DMS53 treated with DMSO at 0.1 percent for 48 hours (cell line): Measurements from ENCODE around the gene FLNB.

Experiments
- DNase-seq: peaks from one replicate; lab custom pipeline; 2025; ENCODE audit not compliant: unreplicated experiment; lab: John Stamatoyannopoulos, UW

FLNB gene

DNA sequence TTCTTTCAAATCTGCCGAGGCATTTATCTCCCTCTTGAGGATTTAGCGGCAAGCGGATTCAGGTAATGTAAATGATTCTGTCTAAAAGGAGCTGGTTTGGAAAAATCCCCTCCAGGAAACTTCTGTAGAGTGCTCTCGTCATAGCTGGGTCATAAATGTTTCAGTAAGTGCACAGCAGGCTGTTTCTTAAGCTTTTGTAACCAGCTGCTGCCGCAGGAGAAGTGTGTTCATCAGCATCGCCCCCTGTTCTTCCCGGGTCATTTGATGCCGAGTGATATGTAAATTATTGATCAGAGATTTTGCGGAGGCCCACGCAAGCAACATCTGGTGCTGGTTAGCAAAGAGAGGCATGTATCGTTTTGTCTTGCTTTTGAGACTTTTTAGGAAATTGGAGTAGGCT is 149.5 kb downstream of the FLNB start:
- no peak for DNase-seq

DNA sequence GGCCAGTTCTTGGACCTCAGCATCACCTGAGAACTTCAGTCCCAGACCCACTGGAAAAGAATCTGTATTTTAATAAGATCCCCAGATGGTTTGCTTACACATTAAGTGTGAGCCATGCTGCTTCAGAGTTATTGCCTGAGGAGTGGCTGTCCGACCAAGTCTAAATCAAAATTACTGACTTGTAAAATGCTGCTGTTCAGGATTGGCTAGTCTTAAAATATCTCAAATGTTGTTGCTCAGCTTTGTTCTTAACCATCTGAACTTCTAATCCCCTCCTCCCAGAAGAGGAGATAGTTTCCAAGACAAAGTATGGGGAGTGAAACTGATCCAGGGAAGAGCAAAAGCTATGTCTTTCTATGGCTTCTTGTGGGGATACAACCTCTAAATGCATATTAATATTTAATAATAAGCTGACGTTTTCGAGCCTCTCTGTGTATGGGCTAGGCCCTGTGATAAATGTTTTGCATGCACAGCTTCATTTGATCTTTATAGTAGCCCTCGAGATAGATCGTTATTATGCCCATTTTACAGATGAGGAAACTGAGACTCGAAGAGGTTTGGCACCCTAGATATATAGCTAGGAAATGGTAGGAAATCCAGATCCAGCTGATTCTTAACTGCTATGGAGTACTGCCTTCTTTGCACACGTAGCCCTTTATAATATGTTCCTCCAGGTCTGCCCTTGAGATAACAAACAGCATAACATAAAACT is 150.4 kb downstream of the FLNB start:
- DNase-seq: no peak

DNA sequence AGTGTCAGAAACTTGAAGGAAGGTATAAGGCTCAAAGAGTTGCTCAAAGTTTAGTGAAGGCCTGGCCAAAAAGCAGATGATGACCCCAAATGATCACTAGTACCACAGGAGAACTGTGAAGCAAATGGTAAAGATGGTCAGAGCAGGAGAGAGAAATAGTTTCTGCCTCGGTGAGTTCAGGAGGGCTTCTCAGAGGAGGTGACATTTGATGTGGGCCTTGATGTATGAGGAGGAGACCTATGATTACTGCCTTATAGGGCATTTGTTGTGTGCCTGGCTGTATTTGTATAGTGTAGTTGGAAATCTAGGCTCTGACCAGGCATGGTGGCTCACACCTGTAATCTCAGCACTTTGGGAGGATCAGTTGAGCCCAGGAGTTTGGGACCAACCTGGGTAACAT is 152.2 kb downstream of the FLNB start:
- no peak for DNase-seq

DNA sequence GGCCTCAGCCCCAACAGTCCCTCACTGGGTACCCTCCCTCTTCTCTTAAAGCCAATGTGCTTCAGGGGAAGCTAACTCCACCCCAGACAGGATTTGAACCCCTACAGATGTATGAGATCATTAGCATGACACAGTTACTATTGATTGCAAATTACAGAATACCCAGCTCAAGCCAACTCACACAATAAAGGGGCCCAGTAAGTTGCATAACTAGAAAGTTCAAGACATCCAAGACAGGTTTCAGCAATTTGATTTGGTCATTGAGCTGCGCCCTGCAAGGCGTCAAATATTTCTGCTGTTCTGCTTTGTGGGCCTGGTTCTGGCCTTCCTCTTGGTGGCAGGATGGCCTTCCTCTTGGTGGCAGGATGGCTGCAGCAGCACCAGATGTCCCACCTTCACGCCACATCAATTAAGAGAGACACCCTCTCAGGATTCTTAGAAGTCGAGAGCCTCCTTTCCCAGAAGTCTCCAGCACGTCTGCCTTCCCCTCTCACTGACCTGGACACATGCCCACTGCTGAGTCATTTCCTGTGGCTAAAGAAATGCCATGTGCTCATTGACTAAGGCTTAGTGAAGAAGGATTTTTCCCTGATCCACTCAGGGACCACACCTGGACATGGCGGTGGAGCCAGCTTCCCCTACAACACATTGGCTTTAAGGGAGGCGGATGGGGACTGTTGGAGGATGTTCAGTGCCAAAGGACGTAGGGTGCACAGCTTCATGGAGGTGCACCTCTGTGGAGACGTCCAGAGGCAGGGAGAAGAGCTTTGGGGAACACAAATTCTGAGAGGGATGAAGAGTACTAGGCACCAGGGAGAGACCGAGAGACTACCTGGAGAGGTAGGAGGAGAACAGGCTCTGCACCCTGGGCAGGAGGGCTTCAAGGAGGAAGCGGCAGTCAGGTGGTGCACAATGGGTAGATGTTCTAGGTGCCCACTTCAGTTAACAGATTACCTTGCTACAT is 153.5 kb downstream of the FLNB start:
- peak; percentile 35 for DNase-seq

DNA sequence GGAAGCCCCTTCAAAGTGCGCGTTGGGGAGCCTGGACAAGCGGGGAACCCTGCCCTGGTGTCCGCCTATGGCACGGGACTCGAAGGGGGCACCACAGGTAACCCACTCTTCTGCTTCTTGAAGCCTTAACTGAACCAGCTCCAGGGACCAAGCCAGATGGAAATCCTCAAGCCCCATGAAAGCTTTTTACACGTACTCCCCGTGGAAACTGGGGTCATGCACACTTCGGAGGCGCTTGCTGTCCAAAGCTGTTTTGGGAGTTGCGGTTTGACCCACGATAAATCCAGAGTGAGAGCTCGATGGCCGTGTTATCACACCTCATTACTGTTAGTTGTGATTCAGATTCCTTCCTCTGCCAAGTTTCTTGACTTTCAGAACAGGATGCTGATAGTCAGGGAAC is 155.0 kb downstream of the FLNB start:
- no peak for DNase-seq

DNA sequence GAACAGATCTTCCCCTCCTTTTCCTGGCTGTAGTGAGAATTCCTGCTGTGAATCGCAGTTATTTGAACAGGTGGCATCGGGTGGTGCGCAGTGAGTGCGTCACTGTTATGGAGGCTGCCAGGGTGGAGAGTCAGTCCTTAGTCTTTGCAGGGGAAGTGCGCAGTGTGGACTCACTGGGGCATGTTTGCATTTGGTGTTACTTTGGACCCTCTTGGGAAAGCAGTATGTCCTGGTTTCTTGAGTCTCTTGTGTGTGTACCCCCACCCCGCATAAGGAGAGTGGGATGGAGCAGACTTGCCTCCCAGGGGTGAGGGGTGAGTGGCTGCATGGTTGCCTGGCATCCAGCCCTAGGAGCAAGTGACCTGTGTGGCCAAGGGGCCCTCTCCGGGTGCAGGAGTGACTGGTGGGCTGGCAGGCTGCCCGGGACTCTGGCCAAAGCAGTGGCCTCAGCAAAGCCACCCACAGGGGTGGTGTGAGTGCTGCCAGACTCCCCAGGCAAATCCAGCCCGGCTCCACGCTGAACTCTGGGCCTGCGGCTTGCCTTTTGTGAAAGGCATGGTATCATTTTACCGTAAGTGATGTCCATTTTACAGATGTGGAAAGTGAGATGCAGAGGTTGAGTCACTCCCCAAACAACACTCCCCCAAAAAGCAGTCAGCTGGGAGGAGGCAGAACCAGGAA is 156.1 kb downstream of the FLNB start:
- DNase-seq: peak; percentile 74

DNA sequence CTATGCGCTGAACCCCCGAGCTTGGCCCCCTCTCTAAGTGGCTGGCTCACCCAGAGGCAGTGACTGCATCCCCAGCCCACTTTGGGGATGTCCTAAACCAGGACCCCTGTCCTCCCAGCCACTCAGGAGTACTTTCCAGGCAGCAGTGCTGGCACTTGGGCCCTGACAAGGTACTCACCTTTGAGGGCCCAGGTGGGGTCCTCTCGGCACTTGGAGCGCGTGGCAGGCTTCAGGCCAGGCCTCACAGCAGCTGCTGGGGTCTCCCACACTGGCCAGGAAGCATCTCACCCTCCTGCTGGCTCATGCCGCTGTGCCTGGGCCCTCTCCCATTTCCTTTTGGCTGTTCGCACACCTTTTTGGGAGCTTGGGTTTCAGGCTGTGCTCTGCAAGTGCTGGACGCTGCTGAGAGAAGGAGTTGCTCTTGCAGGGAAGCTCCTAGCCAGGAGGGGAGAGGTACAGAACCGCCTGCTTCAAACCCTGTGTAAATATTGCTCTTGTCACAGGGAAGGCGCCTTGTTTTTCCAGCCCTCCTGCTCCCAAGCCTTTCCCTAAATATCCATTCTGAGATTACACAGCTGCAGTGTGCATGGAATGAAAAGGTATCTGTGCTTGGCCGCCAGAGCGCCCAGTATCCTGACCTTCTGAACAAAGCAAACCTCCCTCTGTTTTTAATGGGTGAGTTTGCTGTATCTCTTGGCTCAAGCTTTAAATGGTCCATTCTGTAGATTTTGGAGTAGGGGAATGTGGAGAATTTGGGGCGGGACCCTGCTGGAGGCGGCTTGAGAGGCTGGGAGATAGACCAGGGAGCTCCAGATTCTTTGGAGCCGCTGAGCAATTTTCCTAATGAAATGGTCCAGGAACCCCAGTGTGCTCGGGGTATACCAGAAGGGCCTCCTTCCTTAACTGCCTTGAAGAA is 156.9 kb downstream of the FLNB start:
- DNase-seq: no peak

DNA sequence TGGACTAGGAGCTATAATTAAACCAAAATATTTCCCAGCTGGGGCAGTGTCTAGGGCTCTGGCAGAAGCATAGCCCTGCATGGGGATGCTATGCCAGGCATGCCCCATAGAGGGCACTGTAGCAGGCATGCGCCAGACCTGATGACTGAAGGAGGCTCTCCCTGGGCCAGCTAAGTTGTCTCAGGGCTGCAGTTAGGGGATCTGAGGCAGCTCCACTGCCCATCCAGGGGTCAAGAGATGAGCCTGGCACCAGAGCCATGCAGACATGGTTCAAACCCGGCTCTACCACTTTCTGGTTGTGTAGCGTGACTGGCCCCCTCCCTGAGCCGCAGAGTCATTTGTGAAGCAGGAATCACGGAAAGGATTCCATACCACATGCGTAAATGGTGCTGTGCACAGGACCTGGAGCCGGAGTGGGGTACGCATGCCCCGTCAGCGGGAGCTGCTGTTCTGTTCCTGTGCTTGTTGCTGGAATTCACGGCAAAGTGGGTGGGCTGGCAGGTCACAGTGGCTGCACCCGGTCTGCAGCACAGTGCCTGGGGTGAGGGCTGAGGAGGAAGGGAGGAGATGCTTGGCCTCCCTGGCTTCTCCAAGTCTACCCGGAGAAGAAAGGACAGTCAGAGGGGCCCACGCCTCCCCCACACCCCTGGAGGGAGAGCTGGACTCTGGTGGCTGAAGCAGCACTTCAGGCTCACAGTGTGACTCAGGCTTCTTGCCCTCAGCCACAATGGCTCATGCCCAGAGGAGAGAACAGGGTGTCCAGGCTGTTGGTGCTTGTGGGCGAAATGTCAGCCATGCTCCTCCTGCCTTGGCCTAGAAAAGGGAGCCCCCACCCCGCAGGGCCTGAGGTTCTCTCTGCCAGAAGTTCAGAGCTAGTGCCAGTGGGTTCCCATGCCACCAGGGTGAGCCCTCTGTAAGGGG is 159.5 kb downstream of the FLNB start:
- no peak for DNase-seq

DNA sequence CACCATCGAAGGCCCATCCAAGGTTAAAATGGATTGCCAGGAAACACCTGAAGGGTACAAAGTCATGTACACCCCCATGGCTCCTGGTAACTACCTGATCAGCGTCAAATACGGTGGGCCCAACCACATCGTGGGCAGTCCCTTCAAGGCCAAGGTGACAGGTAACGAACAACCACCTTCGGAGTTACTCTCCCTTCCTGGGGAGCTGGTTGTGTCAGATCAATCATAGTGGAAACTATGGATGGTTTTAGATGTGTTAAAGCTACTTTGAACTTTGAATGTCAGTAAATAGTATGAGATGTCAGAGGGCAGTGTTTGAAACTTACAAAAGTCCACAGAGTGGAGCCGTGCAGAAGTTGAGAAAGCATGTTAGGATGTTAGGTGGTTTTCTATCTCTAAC is 160.3 kb downstream of the FLNB start:
- no peak for DNase-seq

DNA sequence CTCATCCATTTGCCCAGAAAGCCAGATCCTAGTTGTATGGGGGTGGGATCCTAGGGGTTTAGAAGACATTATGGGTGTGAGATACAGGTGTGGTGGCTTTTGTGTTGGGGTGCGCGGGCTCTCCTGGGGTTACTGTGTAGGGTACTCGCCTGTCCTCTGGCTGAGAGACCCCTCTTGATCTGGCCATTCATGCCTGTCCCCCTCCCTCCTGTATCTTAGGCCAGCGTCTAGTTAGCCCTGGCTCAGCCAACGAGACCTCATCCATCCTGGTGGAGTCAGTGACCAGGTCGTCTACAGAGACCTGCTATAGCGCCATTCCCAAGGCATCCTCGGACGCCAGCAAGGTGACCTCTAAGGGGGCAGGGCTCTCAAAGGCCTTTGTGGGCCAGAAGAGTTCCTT is 161.1 kb downstream of the FLNB start:
- DNase-seq: no peak

DNA sequence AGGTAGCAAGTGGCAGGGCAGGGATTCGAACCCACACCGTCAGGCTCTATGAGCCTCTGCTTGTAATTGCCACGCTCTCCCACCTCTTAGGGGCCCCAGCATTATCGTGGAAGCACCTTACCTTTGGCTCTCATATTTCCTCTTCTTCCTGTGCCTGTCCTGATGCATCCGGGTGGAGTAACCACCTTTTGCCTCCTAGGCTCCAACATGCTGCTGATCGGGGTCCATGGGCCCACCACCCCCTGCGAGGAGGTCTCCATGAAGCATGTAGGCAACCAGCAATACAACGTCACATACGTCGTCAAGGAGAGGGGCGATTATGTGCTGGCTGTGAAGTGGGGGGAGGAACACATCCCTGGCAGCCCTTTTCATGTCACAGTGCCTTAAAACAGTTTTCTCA is 162.2 kb downstream of the FLNB start:
- DNase-seq: no peak

DNA sequence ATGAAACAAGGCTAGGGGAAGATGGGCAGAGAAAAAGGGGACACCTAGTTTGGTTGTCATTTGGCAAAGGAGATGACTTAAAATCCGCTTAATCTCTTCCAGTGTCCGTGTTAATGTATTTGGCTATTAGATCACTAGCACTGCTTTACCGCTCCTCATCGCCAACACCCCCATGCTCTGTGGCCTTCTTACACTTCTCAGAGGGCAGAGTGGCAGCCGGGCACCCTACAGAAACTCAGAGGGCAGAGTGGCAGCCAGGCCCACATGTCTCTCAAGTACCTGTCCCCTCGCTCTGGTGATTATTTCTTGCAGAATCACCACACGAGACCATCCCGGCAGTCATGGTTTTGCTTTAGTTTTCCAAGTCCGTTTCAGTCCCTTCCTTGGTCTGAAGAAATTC is 162.9 kb downstream of the FLNB start:
- no peak for DNase-seq

DNA sequence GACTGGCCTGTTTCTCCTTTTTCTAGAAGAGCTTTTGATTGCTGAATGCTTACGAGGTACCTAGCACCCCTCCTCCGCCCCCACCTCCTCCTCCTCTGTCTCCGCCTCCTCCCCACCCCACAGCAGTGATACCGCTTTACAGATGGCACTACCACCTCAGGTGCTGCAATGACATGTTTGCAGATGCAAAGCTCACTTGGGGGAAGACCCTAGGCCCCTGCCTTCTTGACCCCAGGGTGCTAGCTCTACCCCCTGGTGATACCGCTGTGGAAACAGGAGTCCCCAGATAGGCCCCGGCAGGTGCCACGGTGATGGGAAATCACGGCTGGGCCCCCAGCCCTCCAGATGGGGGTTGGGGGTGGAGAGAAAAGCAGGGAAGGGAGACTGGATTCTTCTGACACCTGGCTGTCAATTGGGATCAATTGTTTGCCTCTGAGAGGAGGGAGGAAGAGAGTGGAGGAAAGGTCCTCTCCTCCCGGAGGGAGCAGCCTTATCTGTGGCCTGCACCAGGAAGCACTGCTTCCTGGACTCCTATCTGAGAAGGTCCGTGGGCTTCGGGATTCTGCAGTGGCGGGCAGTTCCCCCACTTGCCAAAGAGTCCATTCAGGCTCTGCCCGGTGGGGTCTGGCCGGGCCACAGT is 164.9 kb downstream of the FLNB start:
- no peak for DNase-seq

DNA sequence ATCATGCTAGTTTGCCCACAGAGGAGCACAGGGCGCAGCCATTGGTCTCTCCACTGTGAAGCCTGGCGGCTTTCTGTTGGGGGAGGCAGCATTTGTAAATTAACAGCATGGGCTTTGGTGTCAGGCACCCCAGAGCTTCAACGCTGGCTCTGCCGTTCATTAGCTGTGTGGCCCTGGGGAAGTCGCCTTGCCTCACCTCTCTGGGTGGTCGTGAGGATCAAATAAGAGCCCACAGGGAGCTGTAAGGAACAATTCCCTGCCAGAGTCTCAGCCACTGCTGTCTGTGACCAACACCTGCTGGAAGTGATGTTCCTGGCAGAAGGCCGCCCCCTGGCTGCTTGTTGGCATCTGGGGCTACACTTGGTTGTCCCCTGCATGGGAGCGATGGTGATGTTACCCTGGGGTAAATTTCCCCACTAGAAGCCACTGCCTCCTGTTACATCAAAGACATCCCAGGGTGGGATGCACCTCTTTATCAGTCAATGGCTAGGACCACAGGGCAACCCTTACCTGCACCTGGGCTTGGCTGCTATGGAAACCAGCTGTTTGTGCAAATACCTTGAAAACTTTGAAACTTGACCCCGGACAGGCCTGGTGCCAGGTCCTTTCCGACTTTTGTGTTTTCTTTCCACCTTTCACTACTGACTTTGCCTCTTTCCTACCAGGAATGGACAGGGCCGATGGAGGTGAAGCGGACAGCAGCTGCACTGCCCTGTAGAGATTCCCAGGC is 165.6 kb downstream of the FLNB start:
- peak; percentile 34 for DNase-seq

DNA sequence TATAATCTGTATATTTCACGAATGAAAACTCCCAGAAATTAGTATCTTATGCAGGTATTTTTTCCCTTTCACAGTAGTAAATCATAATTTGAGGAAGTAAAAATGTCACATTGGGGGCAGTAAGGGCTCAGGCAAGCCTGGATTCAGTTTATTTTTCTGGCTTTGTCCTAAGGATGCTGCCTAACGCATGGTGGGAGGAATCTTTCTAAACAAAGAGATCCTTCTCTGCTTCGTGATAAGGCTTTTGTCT is 166.9 kb downstream of the FLNB start:
- DNase-seq: no peak

DNA sequence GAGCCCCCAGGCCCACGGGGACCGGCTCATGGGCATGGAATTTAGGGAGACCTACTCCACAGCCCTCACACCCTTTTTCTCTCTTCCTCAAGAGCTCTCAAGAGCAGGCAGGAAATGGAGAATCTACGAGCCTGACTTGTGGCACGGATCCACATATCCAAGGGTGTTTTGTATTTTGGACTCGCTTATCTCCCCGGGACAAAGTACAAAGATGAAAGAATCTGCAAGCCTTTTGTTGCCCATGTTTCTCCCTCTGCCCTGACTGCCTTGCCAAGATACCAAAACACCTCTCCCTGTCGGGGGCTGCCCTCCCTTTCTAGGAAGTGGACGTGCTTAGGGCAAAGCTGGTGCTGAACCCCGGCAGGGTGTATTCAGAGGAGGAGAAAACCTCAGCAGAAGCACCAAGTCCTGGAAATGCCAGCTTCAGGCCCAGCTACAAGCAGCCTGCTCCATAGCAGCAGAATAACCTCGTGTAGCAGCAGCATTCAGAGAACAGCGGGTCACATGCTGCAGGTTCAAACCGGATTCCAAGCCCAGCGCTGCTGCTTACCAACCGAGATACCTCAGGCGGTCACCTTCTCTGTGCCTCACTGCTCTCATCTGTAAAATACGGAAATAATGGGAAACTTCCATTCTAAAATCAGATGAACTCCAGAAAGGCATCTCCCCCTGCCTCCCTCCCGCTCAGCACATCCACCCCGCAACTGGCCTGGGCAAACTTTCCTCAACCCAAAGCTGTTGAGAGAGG is 167.4 kb downstream of the FLNB start:
- DNase-seq: no peak

DNA sequence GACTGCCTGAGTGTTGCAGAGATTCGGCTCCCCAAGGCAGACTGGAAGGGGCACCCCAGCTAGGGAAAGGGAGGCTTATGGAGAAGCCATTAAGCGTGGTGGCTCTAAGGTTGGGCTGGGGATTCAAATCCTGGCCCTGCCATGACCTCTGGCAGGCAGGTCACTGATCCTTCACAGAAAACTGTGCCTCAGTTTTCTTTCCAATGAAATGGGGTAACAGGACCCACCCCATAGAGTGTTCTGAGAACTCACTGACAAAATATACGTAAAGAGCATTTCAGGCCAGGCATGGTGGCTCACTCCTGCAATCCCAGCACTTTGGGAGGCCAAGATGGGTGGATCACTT is 167.9 kb downstream of the FLNB start:
- no peak for DNase-seq

DNA sequence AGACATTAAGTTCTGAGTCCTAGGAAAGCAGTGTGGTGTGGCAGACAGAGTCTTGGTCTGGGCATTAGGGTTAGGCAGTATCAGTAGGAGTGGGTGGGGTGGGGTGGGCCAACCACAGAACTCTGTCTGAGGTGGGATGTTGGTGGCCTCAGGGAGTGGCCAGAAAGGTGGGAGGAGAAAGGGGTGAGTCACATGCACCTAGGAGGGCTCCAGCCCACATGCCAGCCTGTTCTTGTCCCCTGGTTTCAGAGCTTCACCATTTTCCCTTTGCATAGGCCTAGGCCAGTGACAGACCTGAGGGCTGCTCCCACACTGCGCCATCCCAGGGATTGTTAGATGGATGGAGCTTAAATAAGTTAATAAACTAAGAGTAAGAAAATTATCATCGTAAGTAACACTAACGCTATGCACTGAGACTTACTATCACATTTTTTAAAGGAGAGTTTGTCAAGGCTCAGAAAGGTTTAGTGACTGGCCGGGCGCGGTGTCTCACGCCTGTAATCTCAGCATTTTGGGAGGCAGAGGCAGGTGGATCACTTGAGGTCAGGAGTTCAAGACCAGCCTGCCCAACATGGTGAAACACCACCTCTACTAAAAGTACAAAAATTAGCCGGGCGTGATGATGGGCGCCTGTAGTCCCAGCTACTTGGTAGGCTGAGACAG is 168.7 kb downstream of the FLNB start:
- DNase-seq: no peak
